M059J (cell line): ENCODE measurements around the gene ZFR. TPM values are rescaled to one million over a fixed set of nuclear protein-coding genes. Genes with fewer than 3 reads are reported as not detected.
"Not testable (repeated sequence)": the region's sequence is repeated elsewhere in the genome, so short reads cannot be mapped to it uniquely, and the experiment has no call there.

Experiments used
- DNase-seq: peaks from one replicate; pipeline ENCODE4 v3.0.0-alpha.2; 2012; ENCODE audit warnings: low read depth
- total RNA-seq: library from RNA; depleted of rRNA; stranded (reverse); fragments of >200 nt; shearing (Covaris generic); gene quantifications from 2 replicates; pipeline ENCODE4 v1.2.3, GENCODE V29; 2014

The ZFR gene
- total RNA-seq, 1 experiment from 2014 or later: 66.8 TPM

- not testable (repeated sequence) for DNase-seq
These were observed 7.8 kb upstream of the ZFR start for GRCh38 chr5:32452316-32452715.

- DNase-seq: peak; percentile 22
These were observed 6.4 kb upstream of the ZFR start for GRCh38 chr5:32450952-32451351.

GRCh38 chr5:32449262-32449661 lies 4.7 kb upstream of the ZFR start:
- DNase-seq: no peak

GRCh38 chr5:32446630-32447029 lies 2.1 kb upstream of the ZFR start:
- no peak for DNase-seq

- DNase-seq: no peak
These were observed 1.5 kb upstream of the ZFR start for GRCh38 chr5:32445831-32446614.

GRCh38 chr5:32445287-32445758 lies 783 bp upstream of the ZFR start:
- DNase-seq: no peak

GRCh38 chr5:32443541-32444430 lies 754 bp downstream of the ZFR start:
- DNase-seq: peak; percentile 63

- DNase-seq: peak; percentile 43
These were observed 1.4 kb downstream of the ZFR start for GRCh38 chr5:32443145-32443540.

- DNase-seq: no peak
These were observed 5.4 kb downstream of the ZFR start for GRCh38 chr5:32439086-32439642.

- no peak for DNase-seq
These were observed 7.8 kb downstream of the ZFR start for GRCh38 chr5:32436553-32437242.

GRCh38 chr5:32435383-32435782 lies 9.2 kb downstream of the ZFR start:
- DNase-seq: no peak

GRCh38 chr5:32434221-32434620 lies 10.3 kb downstream of the ZFR start:
- no peak for DNase-seq

GRCh38 chr5:32432633-32433032 lies 11.9 kb downstream of the ZFR start:
- DNase-seq: no peak

GRCh38 chr5:32430825-32431224 lies 13.7 kb downstream of the ZFR start:
- not testable (repeated sequence) for DNase-seq

GRCh38 chr5:32428426-32428825 lies 16.1 kb downstream of the ZFR start:
- no peak for DNase-seq

- DNase-seq: no peak
These were observed 17.9 kb downstream of the ZFR start for GRCh38 chr5:32426440-32427151.

- DNase-seq: no peak
These were observed 21.8 kb downstream of the ZFR start for GRCh38 chr5:32422697-32423096.

GRCh38 chr5:32421075-32421474 lies 23.5 kb downstream of the ZFR start:
- no peak for DNase-seq

GRCh38 chr5:32420506-32420905 lies 24.0 kb downstream of the ZFR start:
- no peak for DNase-seq

GRCh38 chr5:32419791-32420190 lies 24.7 kb downstream of the ZFR start:
- DNase-seq: no peak
